Measurements from ENCODE around the gene C15orf39. TPM values are rescaled to one million over a fixed set of nuclear protein-coding genes. Genes with fewer than 3 reads are reported as not detected.

The C15orf39 gene
- total and polyA plus RNA-seq, 9 of the 15 experiments (the other 6 are each of a cell fraction or from before 2014, with no cell fraction given), result 0.31 to 29.8 (median 4.4) TPM

GRCh38 chr15:75209289-75209676, 7.6 kb downstream of the C15orf39 start (continued):
- TF ChIP-seq, protein P1, sequence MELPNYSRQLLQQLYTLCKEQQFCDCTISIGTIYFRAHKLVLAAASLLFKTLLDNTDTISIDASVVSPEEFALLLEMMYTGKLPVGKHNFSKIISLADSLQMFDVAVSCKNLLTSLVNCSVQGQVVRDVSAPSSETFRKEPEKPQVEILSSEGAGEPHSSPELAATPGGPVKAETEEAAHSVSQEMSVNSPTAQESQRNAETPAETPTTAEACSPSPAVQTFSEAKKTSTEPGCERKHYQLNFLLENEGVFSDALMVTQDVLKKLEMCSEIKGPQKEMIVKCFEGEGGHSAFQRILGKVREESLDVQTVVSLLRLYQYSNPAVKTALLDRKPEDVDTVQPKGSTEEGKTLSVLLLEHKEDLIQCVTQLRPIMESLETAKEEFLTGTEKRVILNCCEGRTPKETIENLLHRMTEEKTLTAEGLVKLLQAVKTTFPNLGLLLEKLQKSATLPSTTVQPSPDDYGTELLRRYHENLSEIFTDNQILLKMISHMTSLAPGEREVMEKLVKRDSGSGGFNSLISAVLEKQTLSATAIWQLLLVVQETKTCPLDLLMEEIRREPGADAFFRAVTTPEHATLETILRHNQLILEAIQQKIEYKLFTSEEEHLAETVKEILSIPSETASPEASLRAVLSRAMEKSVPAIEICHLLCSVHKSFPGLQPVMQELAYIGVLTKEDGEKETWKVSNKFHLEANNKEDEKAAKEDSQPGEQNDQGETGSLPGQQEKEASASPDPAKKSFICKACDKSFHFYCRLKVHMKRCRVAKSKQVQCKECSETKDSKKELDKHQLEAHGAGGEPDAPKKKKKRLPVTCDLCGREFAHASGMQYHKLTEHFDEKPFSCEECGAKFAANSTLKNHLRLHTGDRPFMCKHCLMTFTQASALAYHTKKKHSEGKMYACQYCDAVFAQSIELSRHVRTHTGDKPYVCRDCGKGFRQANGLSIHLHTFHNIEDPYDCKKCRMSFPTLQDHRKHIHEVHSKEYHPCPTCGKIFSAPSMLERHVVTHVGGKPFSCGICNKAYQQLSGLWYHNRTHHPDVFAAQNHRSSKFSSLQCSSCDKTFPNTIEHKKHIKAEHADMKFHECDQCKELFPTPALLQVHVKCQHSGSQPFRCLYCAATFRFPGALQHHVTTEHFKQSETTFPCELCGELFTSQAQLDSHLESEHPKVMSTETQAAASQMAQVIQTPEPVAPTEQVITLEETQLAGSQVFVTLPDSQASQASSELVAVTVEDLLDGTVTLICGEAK (IDR thresholded peaks at IDR 0.05), result no peak
- TF ChIP-seq, protein P1 (CRISPR knock-in tag; IDR thresholded peaks at IDR 0.05), result no peak
- no peak for TF ChIP-seq ZNF696 (CRISPR knock-in tag; conservative IDR thresholded peaks at IDR 0.05)
- no peak for TF ChIP-seq NEUROD1 (IDR thresholded peaks at IDR 0.05; ENCODE audit: borderline replicate concordance, low read depth, low read length, partially characterized antibody)
- TF ChIP-seq, protein P2, sequence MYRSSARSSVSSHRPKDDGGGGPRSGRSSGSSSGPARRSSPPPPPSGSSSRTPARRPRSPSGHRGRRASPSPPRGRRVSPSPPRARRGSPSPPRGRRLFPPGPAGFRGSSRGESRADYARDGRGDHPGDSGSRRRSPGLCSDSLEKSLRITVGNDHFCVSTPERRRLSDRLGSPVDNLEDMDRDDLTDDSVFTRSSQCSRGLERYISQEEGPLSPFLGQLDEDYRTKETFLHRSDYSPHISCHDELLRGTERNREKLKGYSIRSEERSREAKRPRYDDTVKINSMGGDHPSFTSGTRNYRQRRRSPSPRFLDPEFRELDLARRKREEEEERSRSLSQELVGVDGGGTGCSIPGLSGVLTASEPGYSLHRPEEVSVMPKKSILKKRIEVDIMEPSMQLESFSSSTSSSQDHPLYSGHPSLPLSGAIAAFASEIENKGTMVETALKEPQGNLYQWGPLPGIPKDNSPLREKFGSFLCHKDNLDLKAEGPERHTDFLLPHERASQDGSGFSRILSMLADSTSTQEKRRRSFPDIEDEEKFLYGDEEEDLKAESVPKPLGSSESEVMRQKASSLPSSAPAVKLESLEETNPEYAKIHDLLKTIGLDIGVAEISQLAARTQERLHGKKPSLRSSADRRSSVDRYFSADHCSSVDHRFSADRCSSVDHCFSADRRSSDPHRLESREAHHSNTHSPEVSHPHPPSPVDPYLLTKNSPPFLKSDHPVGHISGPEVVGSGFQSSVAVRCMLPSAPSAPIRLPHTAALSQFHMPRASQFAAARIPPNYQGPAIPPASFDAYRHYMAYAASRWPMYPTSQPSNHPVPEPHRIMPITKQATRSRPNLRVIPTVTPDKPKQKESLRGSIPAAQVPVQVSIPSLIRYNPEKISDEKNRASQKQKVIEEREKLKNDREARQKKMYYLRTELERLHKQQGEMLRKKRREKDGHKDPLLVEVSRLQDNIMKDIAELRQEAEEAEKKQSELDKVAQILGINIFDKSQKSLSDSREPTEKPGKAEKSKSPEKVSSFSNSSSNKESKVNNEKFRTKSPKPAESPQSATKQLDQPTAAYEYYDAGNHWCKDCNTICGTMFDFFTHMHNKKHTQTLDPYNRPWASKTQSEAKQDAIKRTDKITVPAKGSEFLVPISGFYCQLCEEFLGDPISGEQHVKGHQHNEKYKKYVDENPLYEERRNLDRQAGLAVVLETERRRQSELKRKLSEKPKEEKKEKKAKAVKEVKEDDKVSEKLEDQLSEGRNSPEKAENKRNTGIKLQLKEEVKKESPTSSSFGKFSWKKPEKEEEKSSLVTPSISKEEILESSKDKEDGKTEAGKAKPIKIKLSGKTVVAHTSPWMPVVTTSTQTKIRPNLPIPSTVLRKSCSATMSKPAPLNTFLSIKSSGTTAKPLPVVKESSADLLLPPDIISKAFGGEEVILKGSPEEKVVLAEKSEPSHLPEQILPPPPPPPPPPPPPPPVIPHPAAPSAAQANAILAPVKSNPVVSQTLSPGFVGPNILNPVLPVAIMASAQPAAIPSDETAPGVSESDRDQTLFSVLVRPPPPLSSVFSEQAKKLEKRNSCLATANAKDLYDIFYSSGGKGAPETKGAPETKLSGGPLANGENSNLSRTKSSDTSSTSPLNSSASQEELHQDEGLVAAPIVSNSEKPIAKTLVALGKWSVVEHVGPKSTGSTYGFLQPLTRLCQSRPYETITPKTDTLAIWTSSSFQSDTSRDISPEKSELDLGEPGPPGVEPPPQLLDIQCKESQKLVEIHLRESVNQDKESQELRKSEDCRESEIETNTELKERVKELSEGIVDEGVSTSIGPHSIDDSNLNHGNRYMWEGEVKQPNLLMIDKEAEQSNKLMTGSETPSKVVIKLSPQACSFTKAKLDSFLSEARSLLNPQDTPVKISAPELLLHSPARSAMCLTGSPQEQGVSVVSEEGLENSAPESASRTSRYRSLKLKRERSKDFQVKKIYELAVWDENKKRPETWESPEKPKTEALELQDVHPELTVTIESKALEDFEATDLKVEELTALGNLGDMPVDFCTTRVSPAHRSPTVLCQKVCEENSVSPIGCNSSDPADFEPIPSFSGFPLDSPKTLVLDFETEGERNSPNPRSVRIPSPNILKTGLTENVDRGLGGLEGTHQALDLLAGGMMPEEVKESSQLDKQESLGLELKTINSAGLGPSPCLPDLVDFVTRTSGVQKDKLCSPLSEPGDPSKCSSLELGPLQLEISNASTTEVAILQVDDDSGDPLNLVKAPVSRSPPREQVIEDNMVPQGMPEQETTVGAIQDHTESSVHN (IDR thresholded peaks at IDR 0.05; ENCODE audit: borderline replicate concordance in 1 of 2, low read depth in 1 of 2), result no peak
